HG03442 (cell line): Measurements from ENCODE around the gene GMNN.
"Not testable (repeated sequence)": the region's sequence is repeated elsewhere in the genome, so short reads cannot be mapped to it uniquely, and the experiment has no call there.

Experiments
- ATAC-seq: cut with Tn5 transposase; IDR thresholded peaks from one replicate; pipeline ENCODE4 v1.9.1; 2021; ENCODE audit warnings: mild to moderate bottlenecking, moderate library complexity; ENCODE audit not compliant: unreplicated experiment

GMNN gene

DNA sequence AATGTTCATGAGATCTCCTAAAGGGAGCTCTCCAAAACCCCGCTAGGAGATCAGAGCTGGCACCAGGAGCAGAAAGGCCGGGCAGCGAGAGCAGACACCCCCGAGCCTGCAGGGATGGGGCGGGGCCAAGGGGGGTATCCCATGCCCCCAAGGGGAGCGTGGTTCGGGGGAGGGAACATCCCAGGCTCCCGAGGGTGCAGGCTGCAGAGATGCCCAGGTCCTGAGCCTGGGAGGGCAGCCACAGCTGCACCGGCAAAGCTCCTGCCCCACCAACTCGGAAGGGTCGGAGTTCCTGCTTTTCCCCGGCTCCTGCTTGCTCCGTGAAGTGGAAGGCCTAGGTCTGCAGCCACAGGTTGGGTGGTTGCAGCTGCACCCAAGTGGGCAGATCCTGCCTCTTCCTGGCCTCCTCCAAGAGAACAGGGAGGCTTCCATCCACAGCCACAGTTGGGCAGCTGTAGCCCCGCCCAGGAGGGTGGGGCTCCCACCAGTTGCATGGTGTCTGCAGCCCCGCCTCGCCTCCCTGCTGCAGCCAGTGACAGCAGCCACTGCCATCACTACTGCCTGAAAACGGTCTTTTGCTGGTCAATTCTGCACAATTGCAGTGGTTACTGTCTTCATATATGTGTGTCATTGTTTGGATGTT is 13.4 kb upstream of the GMNN start:
- ATAC-seq: no peak

DNA sequence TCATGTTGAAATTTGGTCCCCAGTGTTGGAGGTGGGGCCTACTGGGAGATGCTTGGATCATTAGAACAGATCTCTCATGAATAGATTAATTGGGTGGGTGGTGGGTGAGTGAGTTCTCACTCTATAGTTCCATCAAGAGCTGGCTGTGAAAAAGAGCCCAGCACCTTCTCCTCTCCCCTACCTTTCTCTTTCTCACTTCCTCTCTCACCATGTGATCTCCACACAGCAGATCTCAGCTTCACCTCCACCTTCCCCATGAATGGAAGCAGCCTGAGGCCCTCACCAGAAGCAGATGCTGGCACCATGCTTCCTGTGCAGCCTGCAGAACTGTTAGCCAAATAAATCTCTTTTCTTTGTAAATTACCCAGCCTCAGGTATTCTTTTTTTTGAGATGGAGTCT is 12.9 kb upstream of the GMNN start:
- no peak for ATAC-seq

GRCh38 chr6:24763578-24763977 is 11.2 kb upstream of the GMNN start:
- ATAC-seq: no peak

DNA sequence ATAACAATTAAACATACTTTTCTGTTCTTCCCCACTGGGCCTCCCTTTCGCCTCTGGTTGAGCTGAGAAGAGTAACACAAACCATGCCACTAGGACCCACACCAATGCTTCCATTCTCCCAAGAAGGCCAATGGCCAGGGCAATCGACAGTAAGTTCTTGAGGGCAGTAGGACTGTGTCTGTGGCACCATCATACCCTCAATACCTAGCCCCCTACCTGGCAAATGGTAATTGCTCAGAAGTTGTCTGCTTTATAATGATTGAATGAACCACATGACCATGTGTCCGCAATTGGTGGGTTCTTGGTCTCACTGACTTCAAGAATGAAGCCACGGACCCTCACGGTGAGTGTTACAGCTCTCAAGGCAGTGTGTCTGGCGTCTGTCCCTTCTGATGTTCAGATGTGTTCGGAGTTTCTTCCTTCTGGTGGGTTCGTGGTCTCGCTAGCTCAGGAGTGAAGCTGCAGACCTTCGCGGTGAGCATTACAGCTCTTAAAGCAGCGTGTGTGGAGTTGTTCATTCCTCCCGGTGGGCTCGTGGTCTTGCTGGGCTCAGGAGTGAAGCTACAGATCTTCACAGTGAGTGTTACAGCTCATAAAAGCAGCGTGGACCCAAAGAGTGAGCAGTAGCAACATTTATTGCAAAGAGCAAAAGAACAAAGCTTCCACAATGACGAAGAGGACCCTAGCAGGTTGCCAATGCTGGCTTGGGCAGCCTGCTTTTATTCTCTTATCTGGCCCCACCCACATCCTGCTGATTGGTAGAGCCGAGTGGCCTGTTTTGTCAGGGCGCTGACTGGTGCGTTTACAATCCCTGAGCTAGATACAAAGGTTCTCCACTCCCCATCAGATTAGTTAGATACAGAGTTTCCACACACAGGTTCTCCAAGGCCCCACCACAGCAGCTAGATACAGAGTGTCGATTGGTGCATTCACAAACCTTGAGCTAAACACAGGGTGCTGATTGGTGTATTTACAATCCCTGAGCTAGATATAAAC is 9.6 kb upstream of the GMNN start:
- ATAC-seq: not testable (repeated sequence)

DNA sequence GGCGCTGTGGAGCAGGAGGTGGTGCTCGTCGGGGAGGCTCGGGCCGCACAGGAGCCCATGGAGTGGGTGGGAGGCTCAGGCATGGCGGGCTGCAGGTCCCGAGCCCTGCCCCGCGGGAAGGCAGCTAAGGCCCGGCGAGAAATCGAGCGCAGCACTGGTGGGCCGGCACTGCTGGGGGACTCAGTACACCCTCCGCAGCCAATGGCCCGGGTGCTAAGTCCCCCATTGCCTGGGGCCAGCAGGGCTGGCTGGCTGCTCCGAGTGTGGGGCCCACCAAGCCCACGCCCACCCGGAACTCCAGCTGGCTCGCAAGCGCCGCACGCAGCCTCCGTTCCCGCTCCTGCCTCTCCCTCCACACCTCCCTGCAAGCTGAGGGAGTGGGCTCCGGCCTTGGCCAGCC is 8.8 kb upstream of the GMNN start:
- ATAC-seq: not testable (repeated sequence)

GRCh38 chr6:24766680-24767462 is 7.9 kb upstream of the GMNN start:
- no peak for ATAC-seq

DNA sequence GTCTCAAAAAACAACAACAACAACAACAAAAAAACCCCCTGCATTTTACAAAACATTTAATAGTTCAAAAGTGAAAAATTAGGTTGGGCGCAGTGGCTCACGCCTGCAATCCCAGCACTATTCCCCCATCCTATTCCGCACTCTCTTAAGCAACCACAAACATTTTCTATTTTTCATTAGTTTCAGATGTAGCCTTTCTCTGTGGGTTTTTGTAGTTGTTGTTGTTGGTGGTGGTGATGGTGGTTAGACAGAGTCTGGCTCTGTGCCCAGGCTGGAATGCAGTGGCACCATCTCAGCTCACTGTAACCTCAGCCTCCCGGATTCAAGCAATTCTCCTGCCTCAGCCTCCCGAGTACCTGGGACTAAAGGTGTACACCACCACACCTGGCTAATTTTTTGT is 6.4 kb upstream of the GMNN start:
- ATAC-seq: no peak

GRCh38 chr6:24775520-24776058 is 852 bp downstream of the GMNN start:
- no peak for ATAC-seq

DNA sequence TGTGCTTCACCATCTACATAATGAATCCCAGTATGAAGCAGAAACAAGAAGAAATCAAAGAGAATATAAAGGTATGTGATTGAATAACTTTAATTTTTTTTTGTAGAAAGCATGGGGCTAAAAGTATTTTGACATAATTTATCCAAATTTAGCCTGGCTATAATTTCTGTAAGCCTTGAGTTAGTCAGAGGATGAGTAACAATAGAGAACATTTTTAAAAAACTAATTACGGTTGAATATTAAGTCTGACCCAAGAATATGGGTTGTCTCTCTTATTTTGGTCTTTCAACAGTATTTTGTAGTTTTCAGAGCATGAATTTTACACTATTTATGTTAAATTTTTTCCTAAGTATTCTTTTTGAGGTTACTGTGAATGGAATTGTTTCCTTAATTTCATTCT is 2.5 kb downstream of the GMNN start:
- no peak for ATAC-seq

GRCh38 chr6:24778121-24778520 is 3.4 kb downstream of the GMNN start:
- no peak for ATAC-seq

GRCh38 chr6:24778878-24779277 is 4.1 kb downstream of the GMNN start:
- ATAC-seq: no peak

GRCh38 chr6:24779416-24780016 is 4.8 kb downstream of the GMNN start:
- ATAC-seq: no peak

- ATAC-seq: no peak
These were observed 5.5 kb downstream of the GMNN start for GRCh38 chr6:24780206-24780605.

DNA sequence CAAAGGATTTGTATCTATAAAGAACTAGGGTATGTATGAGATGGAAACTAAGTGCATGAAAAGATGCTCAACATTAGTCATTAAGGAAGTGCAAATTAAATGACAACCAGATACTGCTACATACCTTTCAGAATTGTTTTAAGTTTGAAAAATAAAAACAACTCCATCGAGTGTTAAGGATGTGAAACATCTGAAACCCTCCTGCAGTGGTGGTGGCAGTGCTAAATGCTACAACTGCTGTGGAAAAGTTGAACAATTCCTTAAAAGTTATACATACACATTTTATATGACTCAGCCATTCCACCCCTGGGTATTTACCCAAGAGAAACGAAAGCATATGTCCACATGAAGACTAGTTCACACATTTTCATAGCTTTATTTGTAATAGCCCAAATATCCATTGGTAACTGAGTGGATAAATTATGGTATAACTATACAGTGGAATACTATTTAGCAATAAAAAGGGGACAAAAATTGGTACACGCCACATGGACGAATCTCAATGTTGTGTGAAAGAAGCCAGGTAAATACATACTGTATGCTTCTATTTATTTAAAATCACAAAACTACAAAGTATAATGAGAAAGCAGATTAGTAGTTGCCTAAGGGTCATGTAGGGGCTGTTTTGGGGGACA is 13.4 kb downstream of the GMNN start:
- ATAC-seq: no peak

DNA sequence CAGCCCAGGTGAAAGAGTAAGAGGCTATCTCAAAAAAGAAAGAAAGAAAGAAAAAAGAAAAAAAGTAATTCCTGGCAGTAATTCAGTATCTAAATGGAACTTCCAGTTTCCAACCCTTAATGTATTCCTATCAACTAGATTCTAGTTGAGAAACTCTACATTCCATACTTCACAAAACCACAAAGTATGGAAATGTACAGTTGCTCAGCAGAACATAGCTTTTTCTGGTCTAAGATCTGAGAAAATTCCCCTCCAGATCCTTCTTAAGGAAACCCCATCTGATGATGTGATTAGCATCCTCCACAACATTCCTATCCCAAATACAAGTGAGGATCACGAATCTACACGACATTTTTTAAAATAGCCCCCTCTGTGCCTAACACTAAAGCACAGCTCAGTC is 20.4 kb downstream of the GMNN start:
- ATAC-seq: no peak

DNA sequence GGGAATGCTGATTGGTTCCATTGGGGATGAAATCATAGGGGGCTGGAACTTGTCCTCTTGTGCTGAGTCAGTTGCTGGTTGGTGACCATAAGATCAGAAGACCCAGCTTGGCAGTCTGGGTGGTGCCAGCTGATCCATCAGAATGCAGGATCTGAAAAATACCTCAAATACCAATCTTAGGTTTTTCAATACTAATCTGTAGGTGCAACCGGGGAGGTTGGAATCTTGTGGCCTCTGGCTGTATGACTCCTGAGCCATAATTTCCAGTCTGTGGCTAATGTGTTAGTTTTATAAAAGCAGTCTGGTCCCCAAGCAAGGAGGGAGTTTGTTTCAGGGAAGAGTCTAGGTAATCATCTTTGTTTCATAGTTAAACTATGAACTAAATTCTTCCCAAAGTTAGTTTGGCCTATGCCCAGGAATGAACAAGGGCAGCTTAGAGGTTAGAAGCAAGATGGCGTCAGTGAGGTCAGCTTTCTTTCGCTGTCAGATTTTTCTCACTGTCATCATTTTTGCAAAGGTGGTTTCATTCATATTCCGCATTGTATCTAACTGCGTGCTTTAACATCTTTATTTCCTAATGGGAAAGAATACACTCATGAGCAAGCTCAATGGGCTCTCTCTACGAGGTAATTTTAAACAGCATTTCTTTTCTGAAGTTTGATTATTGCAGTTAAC is 22.0 kb downstream of the GMNN start:
- no peak for ATAC-seq

DNA sequence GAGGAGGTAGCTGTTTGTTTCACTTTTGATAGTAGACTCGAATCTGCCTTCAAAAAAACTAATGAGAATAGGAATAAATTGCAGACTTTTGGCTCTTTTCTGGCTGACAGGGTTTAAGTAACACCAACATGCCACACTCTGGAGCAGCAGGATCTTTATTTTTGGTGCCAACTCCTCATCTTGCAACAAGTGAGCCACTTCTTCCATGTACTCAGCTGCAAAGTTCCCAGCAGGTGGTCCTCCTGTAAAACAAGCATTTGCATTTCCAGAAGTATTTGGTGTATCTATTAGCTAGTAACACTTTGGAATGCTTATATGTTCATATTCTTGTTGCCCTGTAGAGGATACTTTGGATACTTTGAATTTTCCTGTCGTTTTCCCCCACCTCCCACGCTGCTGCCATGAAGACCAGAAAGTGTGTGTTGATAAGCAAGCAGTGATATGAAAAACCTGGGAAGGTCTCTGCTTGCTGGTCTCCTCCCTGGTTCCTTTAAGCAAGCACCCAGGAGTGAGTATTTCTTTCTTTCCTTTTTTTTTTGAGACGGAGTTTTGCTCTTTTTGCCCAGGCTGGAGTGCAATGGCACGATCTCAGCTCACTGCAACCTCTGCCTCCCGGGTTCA is 23.0 kb downstream of the GMNN start:
- ATAC-seq: no peak

- no peak for ATAC-seq
These were observed 24.2 kb downstream of the GMNN start, which contains the start of gene ARMH2 for GRCh38 chr6:24798740-24799540. TSS of gene ARMH2 (minus strand) at chr6:24798917. CDS start at chr6:24798857, 60 bp downstream.
